HG03175 (cell line): ENCODE measurements around the gene LASP1.
"Not testable (repeated sequence)": the region's sequence is repeated elsewhere in the genome, so short reads cannot be mapped to it uniquely, and the experiment has no call there.

ENCODE experiments used
- ATAC-seq: cut with Tn5 transposase; IDR thresholded peaks from one replicate; pipeline ENCODE4 v1.9.1; 2021; ENCODE audit warnings: mild to moderate bottlenecking, moderate library complexity; ENCODE audit not compliant: unreplicated experiment

The LASP1 gene

DNA sequence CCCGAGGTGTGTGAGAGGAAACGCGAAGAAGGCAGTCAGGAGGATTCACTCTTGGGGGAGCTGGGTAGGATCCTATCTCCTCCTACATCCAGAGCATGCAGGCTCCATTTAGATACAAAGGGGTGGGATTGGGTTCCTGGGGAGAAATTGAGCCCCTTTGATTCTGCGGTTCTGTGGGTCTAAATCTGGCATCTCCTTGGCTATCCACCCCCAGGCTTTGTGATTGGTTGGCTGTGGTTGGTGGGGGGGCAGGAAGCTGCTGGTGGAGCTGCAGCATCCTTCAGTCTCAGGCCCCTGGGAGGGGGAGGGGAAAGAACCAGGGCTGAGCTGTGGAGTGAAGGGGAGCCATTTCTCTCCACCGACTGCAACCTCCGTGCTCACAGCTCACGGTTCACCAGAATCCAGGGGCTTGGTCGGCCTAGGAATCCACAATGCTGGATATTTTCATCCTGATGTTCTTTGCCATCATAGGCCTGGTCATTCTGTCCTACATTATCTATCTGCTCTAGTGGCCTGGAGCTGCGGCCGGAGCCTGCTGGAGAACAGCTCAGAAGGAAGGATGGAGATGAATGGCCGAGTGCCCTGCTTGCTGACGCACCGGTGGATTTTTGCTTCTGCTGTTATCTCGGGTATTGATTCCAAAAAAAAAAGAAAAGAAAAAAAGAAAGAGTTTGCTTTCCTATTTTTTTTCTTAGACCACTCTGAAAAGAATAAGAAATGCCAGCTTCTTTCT is 55.6 kb downstream of the LASP1 start, which contains the start of gene LASP1NB:
Gene LASP1NB, plus strand, starts transcription at position 352 of the 733 bp plus-strand sequence.
- no peak for ATAC-seq

DNA sequence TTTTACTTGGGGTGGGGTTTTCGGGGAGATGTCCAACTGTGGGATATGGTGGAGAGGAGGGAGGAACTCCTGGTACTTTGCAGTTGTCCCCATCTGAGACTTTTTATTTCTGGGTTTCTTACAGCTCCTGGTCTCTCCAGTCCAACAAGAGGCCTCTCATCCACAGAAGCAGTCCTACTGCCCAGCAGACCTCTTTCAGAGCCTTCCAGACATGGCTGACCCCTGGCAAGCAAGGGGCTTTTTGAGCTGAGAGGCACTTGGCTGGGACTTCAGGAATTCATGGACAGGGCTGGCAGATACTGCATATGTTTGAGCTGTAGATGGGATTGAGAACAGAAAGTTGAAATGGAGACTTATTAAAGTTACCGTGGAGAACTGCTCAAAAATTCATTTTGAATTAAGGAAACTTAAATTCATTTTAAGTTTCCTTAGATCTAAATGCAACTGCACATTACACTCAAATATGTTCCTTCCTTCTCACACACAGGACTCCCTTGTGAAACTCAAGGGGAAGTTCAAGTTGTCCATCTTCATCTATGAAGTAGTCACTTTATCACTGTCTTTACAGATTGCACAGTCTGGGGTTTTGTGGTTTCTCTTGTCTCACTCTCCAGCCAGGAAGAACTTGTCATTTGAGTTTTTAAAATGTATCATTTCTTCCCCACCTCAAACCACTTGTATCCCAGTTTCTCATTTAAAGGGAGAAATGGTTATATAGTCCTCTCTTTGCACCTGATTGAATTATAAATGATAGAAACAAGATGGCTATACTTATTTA is 56.6 kb downstream of the LASP1 start:
- ATAC-seq: no peak

DNA sequence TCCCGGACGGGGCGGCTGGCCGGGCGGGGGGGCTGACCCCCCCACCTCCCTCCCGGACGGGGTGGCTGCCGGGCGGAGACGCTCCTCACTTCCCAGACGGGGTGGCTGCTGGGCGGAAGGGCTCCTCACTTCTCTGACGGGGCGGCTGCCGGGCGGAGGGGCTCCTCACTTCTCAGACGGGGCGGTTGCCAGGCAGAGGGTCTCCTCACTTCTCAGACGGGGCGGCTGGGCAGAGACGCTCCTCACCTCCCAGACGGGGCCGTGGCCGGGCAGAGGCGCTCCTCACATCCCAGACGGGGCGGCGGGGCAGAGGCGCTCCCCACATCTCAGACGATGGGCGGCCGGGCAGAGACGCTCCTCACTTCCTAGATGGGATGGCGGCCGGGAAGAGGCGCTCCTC is 60.9 kb downstream of the LASP1 start:
- ATAC-seq: not testable (repeated sequence)

DNA sequence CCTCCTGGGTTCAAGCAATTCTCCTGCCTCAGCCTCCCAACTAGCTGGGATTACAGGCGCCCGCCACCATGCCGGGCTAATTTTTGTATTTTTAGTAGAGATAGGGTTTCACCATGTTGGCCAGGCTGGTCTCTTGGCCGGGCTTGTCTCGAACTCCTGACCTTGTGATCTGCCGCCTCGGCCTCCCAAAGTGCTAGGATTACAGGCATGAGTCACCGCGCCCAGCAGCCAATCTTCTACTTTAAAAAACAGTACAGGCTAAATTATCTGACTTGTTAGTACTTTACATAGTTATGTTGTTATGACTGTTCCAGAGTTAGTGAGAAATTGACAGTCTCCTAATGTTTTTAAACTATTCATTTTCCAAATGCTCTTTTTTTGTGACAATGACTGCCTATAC is 64.1 kb downstream of the LASP1 start:
- not testable (repeated sequence) for ATAC-seq

DNA sequence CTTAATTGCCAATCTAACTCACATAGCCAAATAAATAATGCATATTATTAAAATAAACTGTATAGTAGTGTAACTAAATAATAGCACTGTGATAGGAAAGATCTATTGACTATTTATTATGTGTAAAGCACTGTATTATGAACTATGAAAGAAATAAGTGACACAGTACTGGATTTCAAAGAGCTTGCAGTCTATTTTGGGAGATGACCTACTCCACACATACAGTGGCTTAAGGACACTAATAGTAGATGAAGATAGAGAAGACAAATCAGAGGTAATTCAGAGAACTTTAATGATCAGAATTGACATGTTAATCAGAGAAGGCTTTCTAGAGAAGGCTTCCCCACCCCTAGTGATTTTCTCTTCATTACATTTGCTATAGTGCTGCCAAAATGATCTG is 70.1 kb downstream of the LASP1 start:
- no peak for ATAC-seq

DNA sequence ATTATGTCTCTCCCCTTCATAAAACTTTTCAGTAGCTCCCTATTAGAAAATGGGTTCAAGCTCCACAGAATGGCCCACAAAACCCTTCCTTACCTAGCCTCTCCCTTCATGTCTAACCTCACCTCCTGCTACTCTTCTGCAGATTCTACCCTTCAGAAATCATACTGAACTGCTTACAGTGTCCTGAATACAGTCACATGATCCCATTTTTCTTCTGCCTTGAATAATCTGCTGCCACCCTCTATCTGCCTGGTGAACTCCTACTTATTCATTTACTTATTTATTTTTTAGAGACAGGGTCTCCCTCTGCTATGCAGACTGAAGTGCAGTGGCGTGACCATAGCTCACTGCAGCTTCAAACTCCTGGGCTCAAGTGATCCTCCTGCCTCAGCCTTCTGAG is 70.5 kb downstream of the LASP1 start:
- ATAC-seq: no peak

DNA sequence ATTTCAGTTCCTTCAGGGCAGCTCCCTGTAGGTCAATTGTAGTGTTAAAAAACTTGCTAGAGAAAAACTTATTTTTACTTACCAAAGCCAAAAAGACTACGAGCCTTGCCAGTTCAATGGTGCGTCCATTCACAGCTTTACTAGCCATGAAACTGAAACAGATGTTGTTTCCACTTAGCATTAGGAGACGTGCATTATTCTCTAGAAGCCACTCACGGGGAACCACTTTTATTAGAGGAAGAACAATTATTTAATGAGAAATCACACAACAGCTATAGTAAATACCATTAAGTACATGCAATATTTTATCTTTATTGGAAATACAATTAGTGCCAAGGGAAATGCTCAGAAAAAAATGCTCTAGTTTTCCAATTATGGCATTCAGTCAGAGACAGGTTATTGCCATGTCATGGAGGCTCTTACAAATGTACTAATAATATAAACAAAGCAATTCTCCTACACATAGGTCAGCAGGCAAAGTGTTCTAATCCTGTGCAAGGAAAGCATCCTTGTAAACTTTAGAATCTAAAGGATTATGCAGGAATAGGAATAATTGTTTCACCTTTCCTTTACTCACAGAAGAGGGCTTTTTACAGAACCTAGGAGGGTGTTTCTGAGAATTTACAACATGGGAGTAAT is 73.0 kb downstream of the LASP1 start:
- ATAC-seq: no peak

DNA sequence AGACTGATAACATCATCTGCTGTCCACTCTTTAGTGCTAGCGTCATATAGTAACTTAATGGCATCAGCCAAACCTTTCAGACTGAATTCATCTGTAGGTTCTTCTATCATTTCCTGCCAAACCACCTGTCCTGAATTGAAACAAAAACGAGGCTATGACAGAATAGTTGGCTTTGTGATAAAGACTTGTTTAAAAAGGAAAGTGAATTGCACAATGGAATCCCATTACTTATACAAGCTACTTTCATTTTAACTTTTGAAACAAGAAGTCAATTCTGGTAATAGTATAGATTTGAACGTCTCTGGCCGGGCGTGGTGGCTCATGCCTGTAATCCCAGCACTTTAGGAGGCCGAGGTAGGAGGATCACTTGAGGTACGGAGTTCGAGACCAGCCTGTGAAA is 73.7 kb downstream of the LASP1 start:
- ATAC-seq: no peak

DNA sequence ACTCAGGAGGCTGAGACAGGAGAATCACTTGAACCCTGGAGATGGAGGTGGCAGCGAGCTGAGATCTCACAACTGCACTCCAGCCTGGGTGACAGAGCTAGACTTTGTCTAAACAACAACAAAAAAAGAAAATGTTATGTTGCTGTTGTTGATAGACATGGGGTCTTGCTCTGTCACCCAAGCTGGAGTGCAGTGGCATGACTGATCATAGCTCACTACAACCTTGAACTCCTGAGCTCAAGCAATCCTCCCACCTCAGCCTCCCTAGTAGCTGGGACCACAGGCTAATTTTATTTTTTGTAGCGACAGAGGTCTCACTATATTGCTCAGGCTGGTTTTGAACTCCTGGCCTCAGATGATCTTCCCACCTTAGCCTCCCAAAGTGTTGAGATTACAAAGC is 77.3 kb downstream of the LASP1 start:
- ATAC-seq: no peak

DNA sequence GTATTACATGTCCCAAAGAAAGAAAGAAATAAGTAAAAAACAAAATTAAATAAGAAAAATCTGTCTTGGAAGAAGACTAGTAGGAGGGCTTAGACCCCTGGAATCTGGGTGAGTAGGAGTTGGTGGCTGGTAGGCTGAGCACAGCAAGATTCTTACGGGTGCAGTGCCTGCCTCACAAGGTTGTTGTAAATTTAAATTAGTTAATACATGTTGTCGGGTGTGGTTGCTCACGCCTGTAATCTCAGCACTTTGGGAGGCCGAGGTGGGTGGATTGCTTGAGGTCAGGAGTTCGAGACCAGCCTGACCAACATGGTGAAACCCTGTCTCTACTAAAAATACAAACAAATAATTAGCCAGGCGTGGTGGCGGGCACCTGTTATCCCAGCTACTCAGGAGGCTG is 83.9 kb downstream of the LASP1 start:
- ATAC-seq: not testable (repeated sequence)

DNA sequence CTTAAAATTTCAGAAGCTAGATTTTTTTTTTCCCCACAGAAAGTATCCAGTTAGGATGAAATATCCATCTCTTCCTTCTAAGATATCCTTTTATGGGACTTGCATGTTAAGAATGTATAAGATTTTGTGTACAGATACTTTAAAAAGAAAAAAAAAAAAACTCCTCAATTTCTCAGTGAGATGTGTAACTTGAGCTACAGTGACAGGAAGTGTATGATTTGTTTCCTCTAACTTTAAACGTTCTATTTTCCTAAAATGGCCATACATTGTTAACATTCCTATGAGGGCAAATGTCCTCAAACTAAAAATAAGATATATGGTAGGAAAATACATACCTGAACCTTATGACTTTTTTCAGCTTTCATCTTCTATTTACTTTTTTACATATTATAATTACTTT is 88.5 kb downstream of the LASP1 start:
- no peak for ATAC-seq

DNA sequence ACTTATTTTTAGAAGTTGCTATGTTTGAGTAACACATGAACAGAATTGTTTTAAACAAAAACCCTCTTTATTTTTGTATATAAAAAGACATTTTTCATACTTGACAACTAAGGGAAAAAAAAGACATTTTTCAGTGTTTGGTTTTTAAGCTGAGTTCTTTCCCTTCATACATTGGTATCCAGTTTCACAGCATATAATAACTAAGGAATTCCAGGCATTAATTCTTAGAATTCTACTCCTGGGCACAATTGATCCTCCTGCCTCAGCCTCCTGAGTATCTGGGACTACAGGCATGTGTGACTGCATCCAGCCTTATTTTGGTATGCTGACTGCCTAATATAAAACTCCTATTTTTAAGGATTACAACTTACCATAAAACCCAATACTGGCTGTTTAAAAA is 88.9 kb downstream of the LASP1 start:
- no peak for ATAC-seq

DNA sequence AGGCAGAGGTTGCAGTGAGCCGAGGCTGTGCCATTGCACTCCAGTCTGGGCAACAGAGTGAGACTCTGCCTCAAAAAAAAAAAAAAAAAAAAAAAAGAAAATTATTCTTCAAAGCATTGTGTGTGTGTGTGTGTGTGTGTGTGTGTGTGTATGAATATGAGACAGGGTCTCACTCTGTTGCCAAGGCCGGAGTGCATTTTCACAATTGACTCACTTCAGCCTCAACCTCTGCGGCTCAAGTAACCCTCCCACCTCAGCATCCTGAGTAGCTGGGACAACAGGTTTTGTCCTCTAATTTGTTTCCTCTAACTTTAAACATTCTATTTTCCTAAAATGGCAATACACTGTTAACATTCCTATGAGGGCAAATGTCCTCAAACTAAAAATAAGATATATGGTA is 89.7 kb downstream of the LASP1 start:
- ATAC-seq: no peak

DNA sequence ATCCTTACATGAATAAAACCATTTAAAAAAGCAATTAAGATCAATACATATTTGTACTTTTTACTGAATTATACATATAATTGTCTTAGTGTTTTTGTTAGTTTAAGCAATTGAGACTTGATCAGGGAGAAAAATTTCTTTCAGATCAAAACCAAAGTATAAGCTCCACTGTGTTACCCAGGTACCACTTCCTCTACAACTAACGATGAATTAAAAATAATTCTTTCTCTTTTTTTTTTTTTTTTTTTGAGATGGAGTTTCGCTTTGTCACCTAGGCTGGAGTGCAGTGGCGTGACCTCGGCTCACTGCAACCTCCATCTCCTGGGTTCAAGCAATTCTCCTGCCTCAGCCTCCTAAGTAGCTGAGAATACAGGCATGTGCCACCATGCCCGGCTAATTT is 90.5 kb downstream of the LASP1 start:
- ATAC-seq: no peak

DNA sequence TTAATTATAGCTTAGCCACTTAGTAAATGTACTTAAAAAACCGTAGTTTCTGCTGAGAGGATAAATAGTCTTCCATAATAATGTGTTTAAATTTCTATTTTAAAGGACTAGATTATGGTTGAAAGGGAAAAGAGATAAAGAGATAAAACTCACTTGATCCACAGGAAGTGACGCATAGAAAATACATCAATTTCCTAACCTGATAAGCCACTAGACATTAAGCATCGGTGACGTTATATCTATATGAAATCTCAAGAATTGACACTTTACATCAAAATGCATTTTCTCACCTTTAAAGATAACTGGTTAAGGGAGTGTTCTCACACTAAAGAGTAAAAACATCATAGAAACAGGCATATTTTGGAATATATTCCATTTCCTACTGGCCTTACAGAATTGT is 91.6 kb downstream of the LASP1 start:
- no peak for ATAC-seq

DNA sequence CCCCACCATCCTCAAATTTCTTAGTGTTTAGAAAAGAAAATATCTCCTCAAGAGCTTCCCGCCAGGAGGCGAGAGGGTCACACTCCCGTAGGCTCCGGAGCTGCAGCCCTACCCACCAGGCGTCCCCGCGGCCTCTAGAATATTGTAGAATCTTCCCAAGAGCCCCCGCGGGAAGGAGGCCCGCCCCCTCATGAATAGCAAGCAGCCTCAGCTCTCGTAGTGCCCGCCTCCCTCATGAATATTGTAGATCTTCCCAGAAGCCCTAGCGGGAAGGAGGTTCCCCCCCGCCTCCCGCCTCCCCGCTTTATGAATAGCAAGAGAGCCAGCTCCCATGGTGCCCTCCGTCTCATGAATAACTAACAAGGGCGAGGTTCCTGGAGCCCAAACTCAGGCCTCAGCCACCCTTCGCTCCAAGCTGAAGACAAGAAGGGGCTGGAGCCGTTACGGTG is 97.5 kb downstream of the LASP1 start, which contains the start of gene FBXO47:
Gene FBXO47, minus strand, starts transcription at position 114 of the 449 bp plus-strand sequence. CDS start 4,378 bp downstream, outside the sequence.
- ATAC-seq: no peak

DNA sequence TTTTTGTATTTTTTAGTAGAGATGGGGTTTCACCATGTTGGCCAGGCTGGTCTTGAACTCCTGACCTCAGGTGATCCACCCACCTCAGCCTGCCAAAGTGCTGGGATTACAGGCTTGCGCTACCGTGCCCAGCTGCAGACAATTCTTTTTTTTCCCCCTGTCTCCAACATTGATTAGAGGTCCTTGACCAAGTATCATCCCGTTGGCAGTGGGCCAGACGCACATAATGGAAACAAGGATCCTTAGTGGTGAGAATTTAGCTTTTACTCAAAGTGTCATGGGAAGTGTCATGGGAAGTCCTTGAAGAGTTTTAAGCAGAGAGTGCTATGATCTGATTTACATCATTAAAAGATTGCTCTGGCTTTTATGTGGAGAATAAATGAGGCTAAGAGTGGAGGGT is 99.4 kb downstream of the LASP1 start:
- ATAC-seq: no peak

DNA sequence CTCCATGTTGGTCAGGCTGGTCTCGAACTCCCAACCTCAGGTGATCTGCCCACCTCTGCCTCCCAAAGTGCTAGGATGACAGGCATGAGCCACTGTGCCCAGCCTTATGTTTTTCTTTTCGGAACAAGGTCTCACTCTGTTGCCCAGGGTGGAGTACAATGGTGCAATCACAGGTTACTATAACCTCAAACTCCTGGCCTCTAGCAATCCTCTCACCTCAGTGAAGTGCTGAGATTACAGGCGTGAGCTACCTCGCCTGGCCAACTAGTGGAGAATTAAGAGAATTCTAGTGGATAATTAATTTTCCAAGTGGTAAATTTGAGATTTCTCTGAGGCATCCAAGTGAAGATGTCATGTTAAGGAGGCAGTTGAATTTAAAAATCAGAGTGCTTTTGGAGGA is 100.3 kb downstream of the LASP1 start:
- ATAC-seq: no peak

DNA sequence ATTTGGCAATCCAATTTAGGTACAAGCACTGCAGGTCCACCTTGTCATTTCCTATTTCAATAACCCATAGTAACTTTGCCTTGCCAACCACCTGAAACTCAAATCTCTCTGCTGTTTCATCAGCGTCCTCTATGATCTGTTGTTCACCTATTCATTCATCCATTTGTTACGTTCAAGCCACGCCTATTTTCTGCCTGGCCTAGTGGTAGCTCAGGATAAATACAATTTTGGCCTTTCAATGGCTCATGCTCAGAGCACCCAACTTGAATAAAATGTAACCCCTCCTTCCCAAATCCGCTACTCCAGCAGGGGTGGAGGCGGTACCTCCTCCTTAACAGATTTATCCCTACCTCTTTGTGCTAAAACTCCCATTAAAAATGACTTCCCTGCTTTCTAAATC is 100.9 kb downstream of the LASP1 start:
- no peak for ATAC-seq
